HL-60 (cell line): ENCODE results near the gene URGCP.

Source experiments
- DNase-seq, 2 experiments: peaks; one replicate each; pipeline ENCODE4 v3.0.0-alpha.2; 2010 to 2020; ENCODE audit warnings: low read depth in 1 of 2, low spot score in 1 of 2
- H3K27ac ChIP-seq: fragments of 250-450 bp; sonication (Bioruptor Pico); replicated peaks from 2 replicates; pipeline ENCODE4 v1.5.1; 2020; ENCODE audit warnings: mild to moderate bottlenecking, moderate library complexity
- H3K27me3 ChIP-seq: fragments of 250-450 bp; sonication (Bioruptor Pico); 2 replicates; pipeline ENCODE4 v1.5.1; 2021; ENCODE audit warnings: mild to moderate bottlenecking, moderate library complexity; ENCODE audit not compliant: insufficient read depth, poor library complexity, severe bottlenecking
- H3K4me3 ChIP-seq: replicated peaks from 2 replicates; pipeline ENCODE4 v1.5.1; 2011; ENCODE audit warnings: mild to moderate bottlenecking, control low read depth, low read length; ENCODE audit not compliant: insufficient read depth
- GABPA ChIP-seq: IDR thresholded peaks from 2 replicates; pipeline ENCODE4 v1.6.1; 2012; ENCODE audit warnings: low read depth
- POLR2AphosphoS5 ChIP-seq: IDR thresholded peaks from 2 replicates; pipeline ENCODE4 v1.6.1; 2012; ENCODE audit warnings: low read depth
- SPI1 ChIP-seq: IDR thresholded peaks from 2 replicates; pipeline ENCODE4 v1.6.1; 2012; ENCODE audit warnings: low read depth, mild to moderate bottlenecking, borderline replicate concordance
- TF ChIP-seq, protein P1 (sequence below): IDR thresholded peaks from one replicate; pipeline ENCODE4 v1.5.1; 2011; ENCODE audit warnings: low read length, control low read depth, inconsistent platforms; ENCODE audit not compliant: insufficient read depth
- TF ChIP-seq, protein P2 (sequence below): IDR thresholded peaks from 2 replicates; pipeline ENCODE4 v1.6.1; 2012; ENCODE audit warnings: low read depth; ENCODE audit not compliant: insufficient replicate concordance

The URGCP gene

DNA sequence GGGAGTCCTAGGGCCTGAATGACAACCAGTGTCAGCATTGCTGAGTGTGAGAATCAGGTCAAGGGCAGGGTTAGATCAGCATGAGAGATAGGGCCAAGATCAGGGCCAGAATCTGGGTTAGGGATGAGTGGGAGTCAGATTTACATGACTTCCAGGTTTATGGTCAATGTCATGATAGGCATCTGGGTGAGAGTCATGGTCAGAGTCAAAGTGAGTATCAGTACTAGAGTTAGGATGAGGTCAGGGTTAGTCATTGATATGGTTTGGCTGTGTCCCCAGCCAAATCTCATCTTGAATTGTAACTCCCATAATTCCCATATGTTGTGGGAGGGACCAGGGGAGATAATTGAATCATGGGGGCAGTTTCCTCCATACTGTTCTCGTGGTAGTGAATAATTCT lies 49.4 kb downstream of the URGCP start:
- H3K27me3 ChIP-seq = no peaks in the 10 kb centered on the region
- no peak for DNase-seq
- TF ChIP-seq SPI1 (no peak), GABPA (no peak), POLR2AphosphoS5 (no peak)
- TF ChIP-seq, protein P1, sequence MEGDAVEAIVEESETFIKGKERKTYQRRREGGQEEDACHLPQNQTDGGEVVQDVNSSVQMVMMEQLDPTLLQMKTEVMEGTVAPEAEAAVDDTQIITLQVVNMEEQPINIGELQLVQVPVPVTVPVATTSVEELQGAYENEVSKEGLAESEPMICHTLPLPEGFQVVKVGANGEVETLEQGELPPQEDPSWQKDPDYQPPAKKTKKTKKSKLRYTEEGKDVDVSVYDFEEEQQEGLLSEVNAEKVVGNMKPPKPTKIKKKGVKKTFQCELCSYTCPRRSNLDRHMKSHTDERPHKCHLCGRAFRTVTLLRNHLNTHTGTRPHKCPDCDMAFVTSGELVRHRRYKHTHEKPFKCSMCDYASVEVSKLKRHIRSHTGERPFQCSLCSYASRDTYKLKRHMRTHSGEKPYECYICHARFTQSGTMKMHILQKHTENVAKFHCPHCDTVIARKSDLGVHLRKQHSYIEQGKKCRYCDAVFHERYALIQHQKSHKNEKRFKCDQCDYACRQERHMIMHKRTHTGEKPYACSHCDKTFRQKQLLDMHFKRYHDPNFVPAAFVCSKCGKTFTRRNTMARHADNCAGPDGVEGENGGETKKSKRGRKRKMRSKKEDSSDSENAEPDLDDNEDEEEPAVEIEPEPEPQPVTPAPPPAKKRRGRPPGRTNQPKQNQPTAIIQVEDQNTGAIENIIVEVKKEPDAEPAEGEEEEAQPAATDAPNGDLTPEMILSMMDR = no peak
- TF ChIP-seq, protein P2, sequence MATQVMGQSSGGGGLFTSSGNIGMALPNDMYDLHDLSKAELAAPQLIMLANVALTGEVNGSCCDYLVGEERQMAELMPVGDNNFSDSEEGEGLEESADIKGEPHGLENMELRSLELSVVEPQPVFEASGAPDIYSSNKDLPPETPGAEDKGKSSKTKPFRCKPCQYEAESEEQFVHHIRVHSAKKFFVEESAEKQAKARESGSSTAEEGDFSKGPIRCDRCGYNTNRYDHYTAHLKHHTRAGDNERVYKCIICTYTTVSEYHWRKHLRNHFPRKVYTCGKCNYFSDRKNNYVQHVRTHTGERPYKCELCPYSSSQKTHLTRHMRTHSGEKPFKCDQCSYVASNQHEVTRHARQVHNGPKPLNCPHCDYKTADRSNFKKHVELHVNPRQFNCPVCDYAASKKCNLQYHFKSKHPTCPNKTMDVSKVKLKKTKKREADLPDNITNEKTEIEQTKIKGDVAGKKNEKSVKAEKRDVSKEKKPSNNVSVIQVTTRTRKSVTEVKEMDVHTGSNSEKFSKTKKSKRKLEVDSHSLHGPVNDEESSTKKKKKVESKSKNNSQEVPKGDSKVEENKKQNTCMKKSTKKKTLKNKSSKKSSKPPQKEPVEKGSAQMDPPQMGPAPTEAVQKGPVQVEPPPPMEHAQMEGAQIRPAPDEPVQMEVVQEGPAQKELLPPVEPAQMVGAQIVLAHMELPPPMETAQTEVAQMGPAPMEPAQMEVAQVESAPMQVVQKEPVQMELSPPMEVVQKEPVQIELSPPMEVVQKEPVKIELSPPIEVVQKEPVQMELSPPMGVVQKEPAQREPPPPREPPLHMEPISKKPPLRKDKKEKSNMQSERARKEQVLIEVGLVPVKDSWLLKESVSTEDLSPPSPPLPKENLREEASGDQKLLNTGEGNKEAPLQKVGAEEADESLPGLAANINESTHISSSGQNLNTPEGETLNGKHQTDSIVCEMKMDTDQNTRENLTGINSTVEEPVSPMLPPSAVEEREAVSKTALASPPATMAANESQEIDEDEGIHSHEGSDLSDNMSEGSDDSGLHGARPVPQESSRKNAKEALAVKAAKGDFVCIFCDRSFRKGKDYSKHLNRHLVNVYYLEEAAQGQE = no peak
- H3K4me3 ChIP-seq = no peak overlapping the region
- H3K27ac ChIP-seq = no peak overlapping the region

DNA sequence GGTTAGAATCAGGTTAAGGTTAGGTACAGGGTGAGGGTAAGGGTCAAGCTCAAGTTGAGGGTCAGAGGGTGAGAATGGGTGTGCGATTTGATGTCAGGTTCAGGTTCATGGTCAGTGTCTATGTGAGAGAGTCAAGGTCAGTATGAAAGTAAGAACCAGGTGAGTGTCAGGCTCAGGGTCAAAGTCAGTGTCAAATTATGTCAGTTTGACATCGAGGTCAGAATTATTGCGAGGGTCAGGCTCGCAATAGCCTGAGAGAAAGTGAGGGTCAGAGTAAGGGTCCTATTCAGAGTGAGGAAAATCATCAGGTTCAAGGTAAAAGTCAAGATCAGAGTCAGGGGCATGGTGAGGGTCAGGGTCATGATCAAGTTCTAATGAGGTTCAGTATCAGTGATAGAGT lies 50.1 kb downstream of the URGCP start:
- TF ChIP-seq SPI1 (no peak), POLR2AphosphoS5 (no peak), GABPA (no peak)
- TF ChIP-seq, protein P1 = no peak
- TF ChIP-seq, protein P2 = no peak
- no peaks in the 10 kb centered on the region for H3K27me3 ChIP-seq
- no peak overlapping the region for H3K4me3 ChIP-seq
- no peak for DNase-seq
- no peak overlapping the region for H3K27ac ChIP-seq

DNA sequence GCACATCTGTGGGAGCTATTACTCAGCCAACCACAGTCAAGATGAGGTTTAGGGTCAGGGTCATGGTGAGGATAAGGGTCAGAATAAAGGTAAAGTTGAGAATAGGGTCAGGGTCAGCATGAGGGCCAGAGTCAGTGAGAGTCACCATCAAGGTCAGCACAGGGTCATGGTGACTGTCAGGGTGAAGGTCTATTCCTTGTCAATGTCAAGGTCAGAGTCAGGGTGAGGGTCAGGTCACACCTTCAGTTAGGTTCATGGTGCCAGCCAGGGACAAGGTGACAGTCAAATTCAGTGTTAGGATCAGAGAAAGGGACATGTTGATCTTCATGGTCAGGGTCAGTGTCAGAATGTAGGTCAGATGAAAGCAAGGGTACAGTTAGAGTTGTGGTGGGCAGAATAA lies 51.2 kb downstream of the URGCP start:
- Histone ChIP-seq H3K27me3 (no peaks in the 10 kb centered on the region), H3K4me3 (no peak overlapping the region), H3K27ac (no peak overlapping the region)
- DNase-seq = no peak
- TF ChIP-seq, protein P1 = no peak
- no peak for TF ChIP-seq GABPA
- no peak for TF ChIP-seq SPI1
- TF ChIP-seq, protein P2 = no peak
- no peak for TF ChIP-seq POLR2AphosphoS5
